Measurements from ENCODE around the gene CELF2.

DNA sequence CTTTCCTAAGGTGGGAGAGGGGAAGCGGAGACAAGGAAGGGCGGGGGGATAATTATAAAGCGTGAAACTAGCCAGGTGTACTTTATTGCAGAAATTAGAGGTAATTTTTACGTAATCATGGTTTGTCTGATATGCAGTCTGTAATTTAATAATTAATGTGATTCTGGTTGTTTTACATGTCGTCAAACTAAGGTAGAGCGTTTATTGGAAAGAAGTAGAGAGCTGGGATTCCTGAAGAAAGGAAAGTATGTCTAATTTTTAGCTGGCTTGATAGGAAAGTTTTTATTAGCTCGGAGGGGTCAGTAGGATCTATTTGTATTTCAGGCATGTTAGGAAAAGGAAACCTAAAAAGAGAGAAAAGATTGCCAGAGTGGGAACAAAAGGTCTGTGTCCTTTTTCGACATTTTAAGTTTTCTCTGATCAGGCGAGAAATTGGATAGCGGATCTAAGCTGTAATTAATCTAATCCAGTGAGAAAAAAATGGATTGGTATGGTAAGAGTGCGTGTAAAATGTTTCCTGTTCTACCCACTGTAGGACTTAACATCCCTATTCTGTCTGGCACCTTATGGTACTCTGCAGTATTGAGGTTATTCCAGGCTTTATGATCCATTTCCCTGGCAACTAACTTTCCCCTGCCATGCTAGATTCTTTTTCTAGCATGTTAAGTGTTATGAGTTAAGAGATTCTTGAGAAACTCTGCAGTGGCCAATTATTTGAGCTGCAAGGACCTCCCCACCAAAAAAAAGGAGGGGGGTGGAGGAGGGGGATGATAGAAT lies 1.4 kb downstream of the CELF2 start:
- no peak for TF ChIP-seq CTCF (IDR thresholded peaks at IDR 0.05; ENCODE audit: low read depth, low read length)
- TF ChIP-seq, protein P1, sequence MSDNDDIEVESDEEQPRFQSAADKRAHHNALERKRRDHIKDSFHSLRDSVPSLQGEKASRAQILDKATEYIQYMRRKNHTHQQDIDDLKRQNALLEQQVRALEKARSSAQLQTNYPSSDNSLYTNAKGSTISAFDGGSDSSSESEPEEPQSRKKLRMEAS (IDR thresholded peaks at IDR 0.05; ENCODE audit: low read depth, low read length): no peak

Data from NB4 (cell line).